Bone marrow (tissue), 2 donors: ENCODE data around the gene SLC13A4.
"Not testable (repeated sequence)": the region's sequence is repeated elsewhere in the genome, so short reads cannot be mapped to it uniquely, and the experiment has no call there.

Experiments used
- DNase-seq, 2 donors: peaks; one replicate each; lab custom pipeline; 2025; lab: John Stamatoyannopoulos, UW

The SLC13A4 gene, protein sequence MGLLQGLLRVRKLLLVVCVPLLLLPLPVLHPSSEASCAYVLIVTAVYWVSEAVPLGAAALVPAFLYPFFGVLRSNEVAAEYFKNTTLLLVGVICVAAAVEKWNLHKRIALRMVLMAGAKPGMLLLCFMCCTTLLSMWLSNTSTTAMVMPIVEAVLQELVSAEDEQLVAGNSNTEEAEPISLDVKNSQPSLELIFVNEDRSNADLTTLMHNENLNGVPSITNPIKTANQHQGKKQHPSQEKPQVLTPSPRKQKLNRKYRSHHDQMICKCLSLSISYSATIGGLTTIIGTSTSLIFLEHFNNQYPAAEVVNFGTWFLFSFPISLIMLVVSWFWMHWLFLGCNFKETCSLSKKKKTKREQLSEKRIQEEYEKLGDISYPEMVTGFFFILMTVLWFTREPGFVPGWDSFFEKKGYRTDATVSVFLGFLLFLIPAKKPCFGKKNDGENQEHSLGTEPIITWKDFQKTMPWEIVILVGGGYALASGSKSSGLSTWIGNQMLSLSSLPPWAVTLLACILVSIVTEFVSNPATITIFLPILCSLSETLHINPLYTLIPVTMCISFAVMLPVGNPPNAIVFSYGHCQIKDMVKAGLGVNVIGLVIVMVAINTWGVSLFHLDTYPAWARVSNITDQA

DNA sequence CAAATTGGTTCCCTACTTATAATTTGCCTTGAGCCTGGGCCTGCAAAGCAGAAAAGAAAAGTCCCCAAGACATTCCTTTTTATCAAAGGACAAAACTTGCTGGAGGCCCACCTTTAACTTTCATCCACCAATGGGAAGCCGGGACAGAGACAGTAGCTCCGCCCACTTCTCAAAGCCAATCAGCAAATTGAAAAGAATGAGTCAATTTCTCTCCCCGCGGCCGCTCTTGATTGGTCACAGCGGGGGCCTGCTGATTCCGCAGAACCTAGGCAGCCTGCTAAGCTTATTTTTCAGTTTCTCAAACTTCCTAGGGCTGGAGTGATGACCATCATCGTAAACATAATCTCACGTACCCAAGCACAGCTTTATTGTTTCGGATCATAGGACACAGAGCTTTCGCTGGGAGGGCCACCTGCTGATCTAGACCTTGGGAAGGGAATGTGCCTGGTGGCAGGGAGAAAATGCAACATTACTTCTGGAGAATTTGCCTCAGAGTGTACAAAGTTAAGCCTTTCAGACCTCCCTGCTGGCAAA lies at the start of gene SLC13A4:
SLC13A4 (minus strand) TSS at position 51 of the 534 bp plus-strand sequence. CDS start 690 bp downstream, outside the sequence.
- no peak for DNase-seq

DNA sequence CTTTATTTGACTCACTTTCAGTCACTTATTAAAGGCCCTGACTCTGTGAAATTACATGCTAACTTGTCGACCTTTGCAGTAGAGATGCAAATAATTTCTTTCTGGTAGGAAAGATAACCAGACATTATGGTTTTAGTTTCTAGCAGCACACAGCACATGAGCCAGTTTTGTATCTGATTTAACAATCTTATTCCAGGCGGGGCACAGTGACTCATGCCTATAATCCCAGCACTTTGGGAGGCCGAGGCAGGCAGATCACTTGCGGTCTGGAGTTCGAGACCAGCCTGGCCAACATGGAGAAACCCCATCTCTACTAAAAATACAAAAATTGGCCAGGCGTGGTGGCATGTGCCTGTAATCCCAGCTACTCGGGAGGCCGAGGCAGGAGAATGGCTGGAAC lies 47.9 kb upstream of the SLC13A4 start:
- DNase-seq, result not testable (repeated sequence)

DNA sequence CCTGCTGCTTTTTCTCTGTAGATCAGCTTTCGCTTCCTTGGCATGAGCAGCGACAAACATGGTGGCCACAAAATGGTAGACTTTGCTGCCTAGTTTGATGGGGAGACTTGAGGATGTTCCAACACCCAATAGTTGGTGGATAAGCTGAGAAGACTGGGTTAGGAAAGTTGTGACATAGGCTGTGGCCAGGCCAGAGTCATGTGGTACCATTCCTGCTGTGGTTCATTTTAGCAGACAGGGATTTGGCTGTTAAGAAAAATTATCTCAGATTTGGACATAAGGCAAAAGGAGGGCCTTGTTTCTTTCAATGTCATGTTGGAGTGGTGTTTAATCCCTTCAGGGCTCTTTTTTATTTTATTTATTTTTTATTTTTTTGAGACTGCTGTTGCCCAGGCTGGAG lies 47.2 kb upstream of the SLC13A4 start:
- no peak for DNase-seq

DNA sequence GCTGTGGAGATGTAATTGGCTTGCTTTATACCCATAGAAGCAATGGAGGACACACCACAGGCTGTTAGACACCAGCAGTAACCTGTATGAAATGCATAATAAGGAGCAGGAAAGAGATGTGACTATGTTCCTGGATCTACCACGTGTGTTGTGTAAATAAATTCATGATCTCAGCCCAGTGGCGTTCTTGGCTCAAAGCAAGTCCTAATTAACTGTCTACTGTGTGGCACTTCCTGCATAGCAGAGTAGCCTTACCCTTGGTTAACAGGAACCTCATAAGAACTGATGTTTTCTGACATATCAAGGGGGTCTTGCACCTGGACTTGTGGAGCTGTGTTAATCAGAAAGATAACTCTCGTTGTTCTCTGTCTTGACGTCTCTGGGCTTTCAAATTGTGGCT lies 46.3 kb upstream of the SLC13A4 start:
- no peak for DNase-seq

- no peak for DNase-seq
Measured at GRCh38 chr7:135773464-135773863, 45.5 kb upstream of the SLC13A4 start.

DNA sequence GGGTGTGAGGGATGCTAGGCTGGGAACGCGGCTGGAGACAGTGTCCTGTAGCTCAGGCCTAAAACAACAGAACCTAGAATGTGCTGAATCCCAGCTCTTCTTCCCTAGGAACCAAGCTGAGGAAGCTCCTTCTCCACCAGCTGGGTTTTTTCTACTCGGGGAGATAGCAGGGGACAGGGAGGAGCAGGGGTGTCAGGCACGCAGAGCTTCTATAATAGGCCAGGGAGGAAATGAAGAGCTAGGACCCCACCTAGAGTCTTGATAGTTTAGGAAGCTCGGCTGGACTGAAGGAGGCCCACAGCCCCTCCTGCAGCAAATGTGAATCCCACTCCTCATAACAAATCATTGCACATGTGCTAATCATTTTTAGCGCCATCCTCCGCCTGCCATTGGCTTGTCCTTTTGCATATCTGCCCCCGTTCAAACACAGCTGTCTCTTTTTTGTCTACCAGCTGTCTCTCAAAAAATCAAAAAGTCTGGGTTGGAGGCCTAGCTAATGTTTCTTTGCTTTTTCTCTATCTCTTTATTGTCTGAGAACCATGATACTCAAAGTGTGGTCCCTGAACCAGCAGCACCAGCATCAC lies 44.7 kb upstream of the SLC13A4 start:
- no peak for DNase-seq

DNA sequence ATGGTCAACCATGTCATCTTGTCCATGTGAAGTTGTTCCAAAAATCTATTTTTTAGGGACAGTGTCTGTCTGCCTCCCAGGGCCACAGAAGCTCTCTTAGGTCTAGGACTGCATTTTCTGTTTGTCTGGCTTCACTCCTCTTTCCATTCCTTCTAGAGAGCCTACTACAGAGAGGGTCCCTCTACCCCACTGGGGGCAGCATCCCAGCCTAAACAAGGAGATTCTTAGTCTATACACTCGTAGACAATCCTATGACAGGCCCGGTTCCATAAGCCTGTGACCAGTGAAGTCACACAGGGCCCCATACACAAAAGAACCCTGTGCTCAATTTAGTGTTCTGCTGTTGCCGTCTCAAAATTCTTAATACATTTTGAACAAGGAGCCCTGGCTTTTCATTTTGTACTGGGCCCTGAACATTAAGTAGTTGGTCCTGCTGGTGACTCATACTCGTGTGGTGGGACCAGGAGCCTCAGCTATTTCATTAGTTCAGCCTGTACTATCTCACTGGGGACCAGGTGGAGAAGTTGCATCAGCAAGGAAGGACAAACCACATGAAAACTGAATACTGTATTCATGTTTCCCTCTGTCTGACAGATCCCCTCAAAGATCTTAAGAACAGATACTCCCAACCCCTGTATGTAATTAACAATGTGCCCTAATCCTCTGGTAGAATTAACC lies 44.1 kb upstream of the SLC13A4 start:
- DNase-seq, result no peak

DNA sequence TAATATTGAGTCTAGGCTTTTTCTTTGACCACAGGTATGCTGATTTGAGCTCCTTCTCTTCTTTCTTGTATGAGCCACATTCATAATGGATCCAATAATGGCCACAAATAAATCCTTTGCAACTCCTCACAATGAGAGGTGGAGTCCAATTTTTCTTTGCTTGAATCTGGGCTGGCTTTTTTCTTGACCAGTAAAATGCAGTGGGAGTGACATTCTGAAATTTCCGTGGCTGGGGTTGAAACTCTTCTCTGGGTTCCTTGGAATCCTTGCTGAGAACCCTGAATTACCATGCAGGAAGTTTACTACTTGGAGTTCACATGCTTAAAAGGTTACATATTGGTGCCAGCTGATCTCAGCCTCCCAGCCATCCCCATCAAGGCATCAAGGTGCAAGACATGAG lies 43.1 kb upstream of the SLC13A4 start:
- DNase-seq, result no peak

- DNase-seq, result no peak
Measured at GRCh38 chr7:135770139-135770710, 42.2 kb upstream of the SLC13A4 start.

GRCh38 chr7:135769005-135769802 lies 41.2 kb upstream of the SLC13A4 start:
- no peak for DNase-seq

- DNase-seq, result no peak
Measured at GRCh38 chr7:135768467-135768866, 40.5 kb upstream of the SLC13A4 start.

DNA sequence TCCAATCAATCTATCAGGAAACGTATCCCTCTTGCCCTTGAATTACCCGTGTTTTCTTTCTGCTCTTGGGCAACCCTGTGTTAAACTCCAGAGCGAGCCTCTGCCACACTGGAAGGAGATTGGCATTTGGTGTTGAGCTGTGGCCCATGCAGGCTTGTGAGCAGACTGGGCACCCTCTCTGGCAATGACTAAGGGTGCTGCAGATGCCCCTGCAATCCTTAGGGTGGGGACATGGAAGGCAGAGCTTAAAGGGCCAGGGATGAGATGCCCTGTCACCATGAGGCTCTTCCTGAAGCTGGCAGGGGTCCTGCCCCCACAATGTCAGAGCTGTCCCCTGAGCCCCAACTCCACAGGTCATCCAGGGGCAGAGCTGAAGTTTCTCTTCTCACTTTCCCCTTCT lies 40.1 kb upstream of the SLC13A4 start:
- no peak for DNase-seq

DNA sequence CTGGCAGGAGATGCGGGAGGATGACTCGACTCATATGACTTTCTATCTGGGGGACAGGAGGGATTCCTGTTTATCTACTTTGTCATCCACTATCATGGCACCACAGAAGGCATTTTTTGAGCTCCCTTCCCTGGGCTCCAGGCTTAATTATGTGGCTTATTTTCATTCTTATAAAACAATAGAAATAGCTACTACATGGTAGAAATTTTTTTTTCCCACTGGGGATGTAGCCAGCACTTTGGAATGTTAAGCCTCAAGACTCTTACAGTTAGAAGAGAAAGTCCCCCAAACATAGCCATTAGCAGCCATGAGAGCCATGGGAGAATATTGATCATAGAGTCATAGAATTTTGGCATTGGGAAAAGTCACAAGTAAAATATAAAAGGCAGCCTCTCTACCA lies 35.3 kb upstream of the SLC13A4 start:
- no peak for DNase-seq

DNA sequence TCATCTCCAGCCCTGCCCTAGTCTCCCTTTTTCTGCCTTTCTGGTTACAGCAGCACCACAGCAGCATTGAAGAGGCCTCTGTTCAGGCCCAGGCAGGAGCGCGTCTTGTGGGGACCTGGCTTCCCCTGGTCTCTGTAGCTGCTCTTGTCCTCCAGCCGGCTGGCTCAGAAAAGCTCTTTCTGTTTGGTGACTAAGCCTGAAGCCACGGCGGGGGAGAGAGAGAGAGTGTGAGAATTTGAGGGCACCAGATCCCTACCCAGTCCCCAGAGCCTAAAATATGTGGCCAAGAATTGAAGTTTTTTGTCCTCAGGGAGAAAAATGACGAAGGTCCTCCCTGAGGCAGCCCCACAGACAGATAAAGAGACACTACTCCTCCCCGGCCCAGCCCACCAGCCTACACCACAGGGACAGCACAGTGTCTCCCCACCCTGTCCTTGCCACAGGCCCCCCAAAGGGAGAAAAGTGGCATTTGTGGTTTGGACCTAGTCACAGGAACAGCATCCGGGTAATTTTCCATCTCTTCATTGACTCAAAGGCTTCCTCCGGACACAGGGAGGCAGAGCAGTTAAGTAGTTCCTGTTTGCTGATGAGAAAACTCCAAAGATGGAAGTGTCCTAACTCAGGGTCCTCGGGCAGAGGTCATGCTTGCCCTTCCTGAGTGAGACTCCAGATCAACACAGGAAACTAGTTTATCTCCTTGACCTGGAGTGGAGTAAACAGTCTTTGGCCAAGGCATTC lies 33.9 kb upstream of the SLC13A4 start:
- DNase-seq, result no peak

GRCh38 chr7:135759532-135759931 lies 31.5 kb upstream of the SLC13A4 start:
- no peak for DNase-seq

- no peak for DNase-seq
Measured at GRCh38 chr7:135758531-135758932, 30.5 kb upstream of the SLC13A4 start.

DNA sequence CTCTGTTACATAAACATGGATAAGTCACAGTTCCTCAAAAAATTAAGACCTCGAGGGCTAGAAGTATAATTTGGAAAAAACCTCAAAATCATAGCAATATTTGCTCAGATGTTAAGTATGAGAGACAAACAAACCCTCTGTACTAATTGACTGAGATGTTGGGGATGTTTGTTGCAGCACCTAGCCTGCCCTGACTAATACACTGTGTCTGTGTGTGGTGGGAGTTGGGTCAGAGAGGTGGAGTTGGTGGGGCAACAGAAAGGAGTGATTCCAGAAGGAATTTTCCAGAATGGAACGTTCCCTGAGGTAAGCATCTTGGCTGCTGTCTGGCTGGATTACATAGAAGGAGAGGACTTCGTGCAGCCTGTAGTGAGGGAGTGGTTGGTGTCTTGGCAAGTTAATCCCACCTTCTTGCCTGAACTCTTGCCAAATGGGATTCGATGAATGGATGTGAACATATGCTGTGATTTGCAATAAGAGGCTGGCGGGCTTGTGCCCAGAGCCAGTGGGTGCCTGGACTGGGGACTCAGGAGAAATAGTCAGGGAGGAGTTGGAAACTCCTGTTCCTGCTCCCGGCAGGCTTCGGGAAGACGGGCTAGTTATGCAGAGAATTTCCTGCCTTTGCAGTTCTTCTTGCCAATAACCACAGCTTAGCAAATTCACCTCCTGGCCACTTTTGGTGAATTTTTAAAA lies 29.9 kb upstream of the SLC13A4 start:
- DNase-seq, result no peak

DNA sequence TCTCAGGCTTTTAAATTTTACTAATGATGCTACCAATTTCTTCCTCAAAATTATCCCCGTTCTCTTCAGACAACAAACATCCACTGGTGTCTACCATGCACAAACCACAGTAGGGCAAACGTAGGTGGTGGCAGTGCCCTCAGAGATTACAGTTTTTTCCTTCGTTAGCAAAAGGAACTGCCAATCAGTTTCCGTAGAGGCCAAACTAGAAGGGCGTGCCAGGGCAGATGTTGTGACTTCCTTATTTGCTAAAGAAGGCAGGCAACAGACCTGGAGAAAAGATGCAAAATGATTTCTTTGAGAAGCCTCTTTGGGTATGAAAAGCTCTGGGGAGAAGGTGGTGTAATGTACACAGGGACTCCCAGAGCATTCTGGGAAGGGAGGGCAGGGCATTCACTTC lies 28.2 kb upstream of the SLC13A4 start:
- no peak for DNase-seq

DNA sequence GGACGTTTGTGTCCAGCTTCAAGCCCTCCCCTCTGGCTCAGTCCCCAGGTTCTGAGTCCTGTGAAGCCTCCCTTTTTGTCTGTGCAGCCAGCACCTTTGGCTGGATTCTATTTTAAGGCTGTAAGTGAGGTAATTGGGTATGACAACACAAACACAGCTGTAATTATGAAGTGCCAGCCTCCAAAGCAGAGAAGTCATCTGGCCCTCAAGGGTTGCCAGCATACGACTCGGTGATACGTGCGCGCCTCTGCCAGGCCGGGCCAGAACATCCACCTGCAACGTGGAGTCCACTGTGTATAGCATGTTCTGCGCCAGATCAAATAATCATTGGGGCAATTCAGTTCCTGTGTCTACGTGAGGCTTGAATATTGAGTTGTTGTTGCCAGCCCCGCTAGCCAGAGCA lies 27.4 kb upstream of the SLC13A4 start:
- DNase-seq, result no peak
